ENCODE measurements around the gene MLPH.

DNA sequence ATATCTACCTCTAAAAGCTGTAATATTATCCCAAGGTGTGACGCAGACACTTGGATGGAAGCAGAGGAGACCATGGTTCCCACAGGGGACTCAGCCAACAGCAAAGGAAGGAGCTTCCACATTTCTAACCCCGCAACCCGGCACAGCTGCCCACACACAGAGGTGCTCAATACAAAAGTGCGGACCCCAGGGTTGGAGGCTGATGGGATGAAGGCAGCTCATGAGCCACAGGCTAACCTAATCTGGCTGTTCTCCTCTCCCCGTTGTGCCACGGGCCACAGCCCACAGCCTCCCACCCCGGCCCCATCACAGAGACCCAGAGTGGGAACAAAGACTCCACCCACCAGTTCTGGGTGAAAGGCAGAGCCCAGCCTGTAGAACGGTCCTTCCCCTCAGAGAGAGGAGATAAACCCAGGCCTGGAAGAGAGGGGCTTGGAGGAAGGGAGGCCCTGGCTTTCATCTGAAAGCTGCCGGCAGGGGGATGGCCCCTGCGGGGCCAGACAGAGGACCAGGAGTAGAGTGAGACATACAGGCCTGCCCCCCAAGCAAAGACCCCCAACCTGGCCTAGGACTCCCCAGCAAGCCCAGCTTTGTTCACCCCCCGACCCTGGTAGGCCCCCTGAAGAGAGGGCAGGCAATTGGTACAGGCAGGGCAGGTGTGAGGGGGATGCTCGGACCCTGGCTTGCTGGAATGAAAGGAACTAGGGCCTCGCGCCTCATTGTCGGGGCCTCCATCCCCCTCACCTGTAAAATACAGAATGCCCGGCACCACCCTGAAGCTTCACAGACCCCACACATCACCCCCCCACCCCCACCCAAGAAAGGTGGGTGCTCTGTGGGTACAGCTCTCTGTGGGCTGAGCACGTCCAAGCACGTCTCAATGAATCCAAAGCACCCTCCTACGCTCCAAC, 96.6 kb downstream of the MLPH start:
- TF ChIP-seq GATA2 (IDR thresholded peaks at IDR 0.05; ENCODE audit: low read depth, low read length) = no peak
- no peak for TF ChIP-seq GATA3 (IDR thresholded peaks at IDR 0.05; ENCODE audit: low read depth, low read length)
